Activated CD4-positive, CD25-positive, alpha-beta regulatory T cell treated with anti-CD3 and anti-CD28 coated beads, Interleukin-2, amount 50 U/mL, for 72 hours (primary cell): ENCODE measurements around the gene CYP2D6.
"Not testable (repeated sequence)": the region's sequence is repeated elsewhere in the genome, so short reads cannot be mapped to it uniquely, and the experiment has no call there.

Experiments used
- DNase-seq: peaks from one replicate; pipeline ENCODE4 v3.0.0; 2021

Gene CYP2D6

GRCh38 chr22:42130639-42131431, at the start of gene CYP2D6:
CYP2D6 (minus strand) TSS chr22:42130810; CDS start chr22:42130791, 19 bp downstream.
- not testable (repeated sequence) for DNase-seq

DNA sequence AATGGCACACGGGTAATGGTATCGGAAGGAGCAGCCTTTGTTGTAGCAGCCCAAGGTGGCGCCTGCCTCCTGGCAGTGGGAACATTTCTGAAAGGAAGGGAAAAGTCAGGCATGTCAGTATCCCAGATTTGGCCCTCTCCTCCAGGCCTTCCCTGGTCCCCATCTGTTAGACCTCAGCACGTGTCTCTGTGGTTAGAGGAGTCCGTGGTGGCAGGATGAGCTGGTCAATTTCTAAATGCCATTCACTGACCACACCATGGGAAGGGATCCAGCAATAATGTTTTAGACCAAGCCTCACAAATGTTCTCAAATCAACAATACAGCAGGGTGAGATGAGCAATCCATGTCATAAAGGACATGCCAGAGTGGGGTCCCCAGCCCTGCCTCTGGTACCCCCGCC, 49.0 kb upstream of the CYP2D6 start:
- no peak for DNase-seq

DNA sequence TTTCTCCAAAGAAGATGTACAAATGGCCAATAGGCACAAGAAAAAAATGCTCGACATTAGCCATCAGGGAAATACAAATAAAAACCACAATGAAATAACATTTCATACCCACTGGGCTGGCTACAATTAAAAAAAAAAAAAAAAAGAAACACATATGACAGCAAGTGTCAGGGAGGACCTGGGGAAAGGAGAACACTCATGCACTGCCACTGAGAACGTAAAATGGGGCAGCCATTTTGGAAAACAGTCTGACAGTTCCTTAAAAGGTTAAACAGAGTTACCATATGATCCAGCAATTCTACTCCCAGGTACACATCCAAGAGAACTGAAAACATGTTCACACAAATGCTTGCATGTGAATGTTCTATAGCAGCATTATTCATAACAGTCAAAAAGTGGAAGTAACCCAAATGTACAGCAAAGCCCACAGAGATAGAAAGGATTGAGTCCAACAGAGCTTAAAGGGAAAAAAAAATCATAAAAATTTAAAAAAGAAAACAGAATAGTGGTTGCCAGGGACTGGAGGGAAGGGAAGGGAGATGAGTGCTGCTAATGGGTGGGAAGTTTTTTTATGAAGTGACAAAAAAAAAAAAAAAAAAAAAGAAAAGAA, 48.4 kb upstream of the CYP2D6 start:
- DNase-seq = no peak

DNA sequence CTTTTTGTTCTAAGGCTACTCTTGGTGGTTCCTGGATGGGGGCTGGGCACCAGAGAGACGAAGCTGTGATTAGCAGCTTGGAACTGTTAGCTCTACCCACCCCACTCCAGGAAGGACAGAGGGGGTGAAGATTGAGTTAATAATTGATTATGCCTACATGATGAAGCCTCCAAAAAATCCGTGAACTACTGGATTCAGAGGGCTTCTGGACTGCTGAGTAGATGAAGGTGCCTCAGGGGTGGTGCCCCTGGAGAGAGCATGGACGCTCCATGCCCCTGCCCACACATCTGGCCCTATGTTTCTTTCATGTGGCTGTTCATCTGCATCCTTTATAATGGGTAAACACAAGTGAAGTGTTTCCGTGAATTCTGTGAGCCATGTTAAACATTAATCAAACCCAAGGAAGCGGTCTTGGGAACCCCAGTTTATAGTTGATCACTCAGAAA, 47.3 kb upstream of the CYP2D6 start:
- no peak for DNase-seq

DNA sequence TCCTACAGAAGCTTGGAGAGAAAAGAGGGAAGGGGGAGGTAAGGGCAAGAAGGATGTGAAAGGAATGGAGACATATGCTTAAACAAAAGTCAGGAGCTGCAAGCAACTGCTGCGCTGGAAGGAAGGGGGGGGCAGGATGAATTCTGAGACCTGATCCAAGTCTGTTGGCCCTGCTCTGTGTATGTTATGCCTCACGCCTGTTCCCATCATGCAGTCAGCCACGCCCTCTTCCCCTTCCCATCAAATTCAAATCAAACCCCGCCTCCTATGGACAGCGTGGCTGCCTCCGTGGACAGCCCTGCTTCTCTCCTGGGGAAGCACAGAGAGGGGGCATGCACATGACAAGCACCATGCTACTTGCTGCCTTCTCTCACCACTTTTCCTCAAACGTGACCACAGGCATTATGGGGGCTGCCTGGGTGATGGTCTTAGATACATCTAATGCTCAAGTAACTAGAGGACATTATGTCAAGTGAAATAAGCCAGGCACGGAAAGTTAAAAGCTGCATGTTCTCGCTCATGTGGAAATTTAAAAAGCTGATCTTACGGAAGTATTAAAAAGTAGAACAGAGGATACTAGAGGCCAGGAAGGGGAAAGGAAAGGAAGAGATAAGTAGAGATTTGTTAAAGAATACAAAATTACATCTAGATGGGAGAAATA, 45.8 kb upstream of the CYP2D6 start:
- no peak for DNase-seq

DNA sequence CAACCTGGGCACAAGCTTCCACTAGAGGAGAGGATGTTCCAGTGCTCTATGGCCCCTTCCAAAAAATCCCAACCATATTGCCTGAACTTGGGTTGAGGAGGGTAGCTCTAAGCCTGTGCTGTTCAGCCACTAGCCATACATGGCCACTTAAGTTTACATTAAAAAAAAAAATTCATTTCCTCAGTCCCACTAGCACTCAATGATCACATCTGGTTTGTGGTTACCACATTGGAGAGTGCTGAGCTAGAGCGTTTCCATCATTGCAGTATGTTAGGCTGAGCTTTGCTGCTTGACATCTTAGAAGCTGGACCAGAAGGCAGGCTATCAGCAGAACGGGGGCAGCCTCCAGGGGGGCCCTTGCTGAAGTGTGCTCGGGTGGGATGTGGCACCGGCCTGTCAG, 43.5 kb upstream of the CYP2D6 start:
- no peak for DNase-seq

DNA sequence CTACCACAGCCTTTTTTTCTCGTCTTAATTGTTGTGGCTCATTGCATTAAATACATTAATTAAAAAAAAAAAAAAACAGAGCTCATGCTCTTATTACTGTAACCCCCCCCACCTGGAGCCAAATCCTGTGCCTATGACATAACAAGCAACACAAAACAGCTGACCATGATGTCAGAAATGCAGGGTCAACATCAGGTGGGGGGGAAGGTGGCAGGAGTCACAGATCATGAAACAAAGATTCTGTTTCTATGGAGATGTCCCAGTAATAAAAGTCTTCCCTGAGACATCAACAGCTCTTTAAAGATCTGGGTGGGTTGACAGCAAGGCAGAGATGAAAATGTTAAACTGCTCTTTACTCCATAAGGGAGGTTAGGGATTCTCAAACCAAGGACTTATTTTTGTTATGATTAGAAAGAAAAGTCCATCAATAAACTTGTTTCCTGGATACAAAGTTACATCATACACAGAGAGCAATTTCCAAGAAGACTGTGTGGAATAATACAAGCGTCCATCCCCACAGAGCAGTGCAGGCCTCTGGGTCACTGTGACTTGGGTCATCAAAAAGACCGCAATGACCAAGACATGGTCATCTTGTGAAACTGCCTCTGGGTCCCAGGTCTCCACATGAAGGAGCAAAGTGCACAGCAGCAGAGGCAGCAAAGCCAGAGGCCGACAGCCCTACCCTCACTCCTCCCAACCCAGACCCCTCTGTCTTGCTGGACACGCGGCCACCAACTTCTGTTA, 42.7 kb upstream of the CYP2D6 start:
- DNase-seq = no peak

DNA sequence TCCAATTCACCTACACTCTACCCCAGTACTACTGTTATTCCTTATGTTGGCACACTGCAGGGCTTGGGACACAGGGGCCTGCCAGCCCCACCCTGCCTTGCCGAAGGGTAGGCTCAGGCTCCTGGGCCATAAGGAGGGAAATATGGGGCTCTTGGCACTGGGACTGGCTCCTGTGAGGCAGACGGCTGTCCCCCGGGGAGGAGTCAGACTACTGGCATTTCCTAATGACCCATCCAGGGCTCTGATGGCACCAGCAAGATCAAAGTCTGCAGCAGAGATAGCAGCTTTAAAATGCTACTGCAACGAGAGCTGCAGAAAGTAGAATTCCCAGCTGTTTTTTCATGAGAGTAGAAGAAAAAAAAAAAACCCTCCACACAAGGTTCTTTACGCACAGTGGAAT, 42.2 kb upstream of the CYP2D6 start:
- DNase-seq = no peak

DNA sequence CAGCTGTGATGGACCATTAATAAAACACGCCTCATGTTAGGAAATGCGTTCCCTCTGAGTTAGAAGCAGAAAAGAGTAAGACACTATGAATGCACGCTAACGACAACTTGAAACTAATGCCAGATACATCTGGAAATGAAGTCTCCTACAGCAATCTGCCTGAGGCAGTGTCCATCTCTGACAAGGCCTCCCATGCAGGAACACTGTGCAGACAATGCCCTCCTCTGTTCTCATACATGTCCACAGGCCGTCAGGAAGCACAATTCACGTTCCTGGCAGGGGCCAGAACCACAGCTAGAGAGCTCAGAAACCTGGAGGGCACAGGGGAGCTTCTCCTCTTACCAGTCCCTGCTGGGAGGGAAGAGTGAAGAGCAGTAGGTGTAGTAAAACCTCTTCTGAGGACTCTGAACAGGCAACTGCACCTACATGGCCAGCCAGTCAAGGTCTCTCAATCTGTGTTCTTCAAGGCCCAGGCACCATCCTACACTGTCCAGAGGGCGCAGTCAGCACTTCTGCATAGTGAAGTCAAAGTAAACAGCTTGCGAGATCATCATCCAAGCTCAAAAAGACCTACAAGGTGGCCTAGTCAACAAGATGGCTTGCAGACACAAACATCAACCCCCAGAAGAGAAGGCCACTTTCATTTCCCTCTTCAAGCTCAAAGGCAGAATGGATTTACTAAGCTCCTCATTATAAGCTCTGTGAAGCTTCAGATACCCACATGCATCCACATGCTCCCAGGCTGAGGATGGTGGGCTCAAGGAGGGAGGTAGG, 41.5 kb upstream of the CYP2D6 start:
- no peak for DNase-seq

GRCh38 chr22:42171417-42171816, 40.8 kb upstream of the CYP2D6 start:
- DNase-seq = no peak

DNA sequence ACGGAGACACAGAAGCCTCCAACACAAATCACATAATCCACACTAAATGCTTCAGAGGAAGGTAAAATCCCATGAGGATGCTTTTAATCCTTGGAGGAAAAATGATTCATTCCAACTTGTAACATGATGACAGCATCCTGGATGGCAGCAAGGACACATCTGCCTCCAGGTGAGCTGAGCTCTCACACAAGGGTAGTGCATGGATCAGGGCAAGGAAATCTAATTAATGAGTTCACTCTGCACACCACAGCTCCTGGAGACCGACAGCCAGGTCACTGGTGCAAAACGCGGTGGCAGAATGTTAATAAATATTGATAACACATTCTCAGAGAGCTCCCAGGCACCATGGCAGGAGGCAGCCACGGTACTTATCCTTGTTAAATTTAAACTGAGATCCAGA, 40.3 kb upstream of the CYP2D6 start:
- DNase-seq = no peak

DNA sequence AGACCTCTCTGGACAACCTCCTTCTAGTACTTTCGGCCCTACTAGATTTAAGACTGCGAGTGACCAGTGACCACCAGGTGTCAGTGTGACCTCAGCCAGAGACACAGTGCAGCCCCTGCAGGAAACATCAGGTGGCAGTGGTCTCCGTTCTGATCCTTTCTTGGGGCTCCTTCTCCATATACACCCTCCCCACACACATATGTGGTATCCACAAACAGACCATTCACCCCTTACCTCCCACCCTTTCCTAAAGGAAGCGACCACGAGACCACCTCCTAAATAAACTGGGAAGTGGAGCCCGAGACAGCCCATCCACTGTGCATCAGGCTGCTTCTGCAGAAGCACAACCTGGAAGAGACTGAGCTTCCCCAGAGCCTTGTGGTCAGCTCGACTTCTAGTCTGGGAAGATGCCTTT, 38.5 kb upstream of the CYP2D6 start:
- DNase-seq = peak; percentile 51

DNA sequence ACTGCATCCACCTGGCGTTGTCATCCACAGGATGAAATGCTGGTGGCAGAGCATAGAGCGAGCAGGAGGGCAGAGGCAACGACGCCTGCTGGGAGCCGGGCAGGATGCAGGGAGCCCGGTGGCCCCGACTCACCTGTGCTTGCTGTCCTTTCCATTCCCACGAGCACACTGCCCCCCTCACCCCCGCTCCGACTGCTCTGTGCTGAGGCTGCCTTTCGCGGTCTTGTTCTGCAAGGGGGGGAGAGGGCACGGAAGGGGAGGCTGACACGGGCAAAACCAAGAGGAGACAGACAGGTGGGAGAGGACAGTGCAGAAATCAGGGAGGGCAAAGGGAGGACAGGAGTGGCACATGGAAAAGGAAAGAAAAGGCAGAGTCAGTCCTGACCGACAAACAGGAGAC, 37.9 kb upstream of the CYP2D6 start:
- no peak for DNase-seq

- no peak for DNase-seq
Measured at GRCh38 chr22:42167066-42167465, 36.5 kb upstream of the CYP2D6 start.

GRCh38 chr22:42164901-42165300, 34.3 kb upstream of the CYP2D6 start:
- DNase-seq = no peak

DNA sequence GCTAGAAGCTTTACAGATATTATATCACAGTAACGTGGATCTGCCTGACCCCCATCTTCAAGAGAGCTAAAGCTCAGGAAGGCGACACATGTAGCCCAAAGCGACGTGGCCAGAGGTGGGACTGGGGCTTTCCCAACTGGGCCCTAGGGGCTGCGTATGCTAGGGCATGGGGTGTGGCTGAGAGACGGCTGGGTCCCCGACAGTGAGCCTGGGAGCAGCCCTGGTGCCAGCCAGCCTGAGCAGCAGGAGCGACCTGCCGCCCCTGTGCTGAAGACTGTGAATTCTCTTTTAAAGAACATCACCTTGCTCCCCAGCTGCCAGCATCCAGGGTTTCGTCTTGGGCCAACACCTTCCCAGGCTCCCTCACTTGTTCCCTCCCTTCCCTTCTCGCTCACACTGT, 32.9 kb upstream of the CYP2D6 start:
- DNase-seq = no peak

DNA sequence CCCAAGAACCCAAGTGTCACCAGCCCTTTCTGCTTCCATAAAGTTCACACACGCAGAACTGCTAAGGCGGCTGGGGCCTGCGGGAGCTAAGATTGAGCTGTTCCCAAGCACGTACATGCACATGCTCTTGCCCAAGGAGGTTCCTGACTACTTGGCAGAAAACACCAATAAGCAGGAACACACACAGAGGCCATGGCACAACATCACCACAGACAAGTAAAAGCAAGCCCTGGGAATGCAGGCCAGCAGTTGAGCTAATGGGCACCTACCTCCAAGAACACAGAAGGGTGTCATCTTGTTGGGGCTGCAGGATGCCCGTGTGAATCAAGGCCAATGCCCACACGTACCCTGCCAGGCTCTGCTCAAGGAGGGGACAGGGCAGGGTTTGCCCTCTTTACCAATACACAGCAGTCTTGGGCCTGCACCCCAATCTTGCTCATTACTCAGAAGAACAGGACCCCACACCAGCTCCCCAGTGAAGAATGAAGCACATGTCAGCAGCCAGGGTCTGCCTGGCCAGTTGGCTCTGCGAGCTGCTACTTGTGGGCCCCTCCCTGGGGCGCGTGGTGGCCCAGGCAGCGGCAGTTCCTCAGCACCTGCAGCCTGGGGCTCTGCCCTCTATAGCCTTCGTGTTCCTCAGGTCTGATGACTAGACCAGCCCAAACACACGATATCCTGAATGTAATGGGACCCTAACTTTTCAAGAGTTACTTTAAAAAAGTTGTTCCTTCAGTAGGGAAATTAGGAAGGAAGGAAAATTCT, 32.3 kb upstream of the CYP2D6 start:
- no peak for DNase-seq

- no peak for DNase-seq
Measured at GRCh38 chr22:42160830-42161696, 30.5 kb upstream of the CYP2D6 start.

DNA sequence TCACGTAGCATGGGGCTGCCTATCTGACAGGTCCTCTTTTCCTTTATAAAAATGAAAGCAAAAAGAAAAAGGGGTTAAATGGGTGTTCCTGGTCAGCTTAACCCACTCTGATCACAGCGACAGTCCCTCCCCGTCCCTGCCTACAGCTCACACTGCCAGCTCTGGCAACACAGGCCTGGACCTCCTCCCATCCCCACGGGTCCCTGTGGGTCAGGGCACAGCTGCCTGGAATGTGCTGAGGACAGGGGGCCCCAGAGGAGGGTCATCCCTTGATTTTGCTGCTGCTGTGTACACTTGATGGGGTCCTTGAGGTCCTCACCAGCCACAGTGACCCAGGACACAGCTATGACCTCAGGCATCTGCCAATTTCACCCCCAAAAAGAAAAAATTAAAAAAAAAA, 29.6 kb upstream of the CYP2D6 start:
- DNase-seq = no peak

DNA sequence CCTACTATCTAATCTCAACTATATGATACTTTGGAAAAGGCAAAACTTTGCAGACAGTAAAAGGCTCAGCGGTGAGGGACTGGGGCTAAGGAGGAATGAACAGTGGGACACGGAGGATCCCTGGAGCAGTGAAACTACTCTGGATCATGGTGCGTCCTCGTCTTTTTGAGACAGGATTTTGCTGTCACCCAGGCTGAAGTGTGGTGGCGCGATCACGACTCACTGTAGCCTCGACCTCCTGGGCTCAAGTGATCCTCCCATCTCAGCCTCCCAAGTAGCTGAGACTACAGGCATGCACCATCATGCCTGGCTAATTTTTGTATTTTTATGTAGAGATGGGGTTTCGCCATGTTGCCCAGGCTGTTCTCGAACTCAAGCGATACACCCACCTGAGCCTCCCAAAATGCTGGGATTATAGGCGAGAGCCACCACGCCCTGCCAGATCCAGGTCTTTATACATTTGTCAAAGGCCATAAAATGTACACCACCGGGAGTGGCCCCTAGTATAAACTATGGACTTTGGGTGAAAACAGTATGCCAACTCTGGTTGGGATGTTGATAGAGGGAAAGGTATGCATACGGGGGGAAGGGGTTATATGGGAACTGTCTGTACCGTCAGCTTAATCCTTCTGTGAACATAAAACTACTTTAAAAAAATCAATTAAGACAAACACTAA, 28.0 kb upstream of the CYP2D6 start:
- DNase-seq = no peak
